ENCODE data around the gene RELN.

The RELN gene

DNA sequence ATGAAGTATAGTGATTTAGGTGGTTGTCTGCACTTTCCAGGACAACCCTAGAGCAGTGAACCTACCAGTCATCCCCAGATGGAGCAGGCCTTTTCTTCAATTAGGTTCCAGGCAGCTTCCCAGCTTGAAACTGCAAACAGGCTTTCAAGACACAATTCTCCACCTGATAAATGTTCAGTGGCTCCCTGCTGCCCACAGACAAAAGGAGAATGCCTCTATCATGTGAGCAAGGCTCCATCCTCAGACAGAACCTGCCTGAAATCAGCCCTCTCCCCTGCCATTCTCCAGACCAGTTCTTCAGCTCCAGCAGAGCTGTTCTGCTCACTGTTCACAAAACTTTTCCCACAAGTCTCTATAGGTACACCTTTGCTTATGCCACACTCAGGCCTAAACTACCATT, 22.1 kb downstream of the RELN start:
- TF ChIP-seq POLR2AphosphoS5 (IDR thresholded peaks at IDR 0.05; ENCODE audit: low read depth, low read length) (no peak), TAF1 (IDR thresholded peaks at IDR 0.05; ENCODE audit: borderline replicate concordance, insufficient read depth, low read length) (no peak), FOXP2 (optimal IDR thresholded peaks at IDR 0.05; ENCODE audit: borderline replicate concordance, extremely low read depth, extremely low read length, insufficient read depth) (no peak), SIN3A (IDR thresholded peaks at IDR 0.05; ENCODE audit: borderline replicate concordance, insufficient read depth, low read length) (no peak), REST (IDR thresholded peaks at IDR 0.05; ENCODE audit: insufficient read depth in 1 of 2, low read depth in 2 of 2, low read length in 2 of 2) (no peak)

- no peak for TF ChIP-seq TAF1 (IDR thresholded peaks at IDR 0.05; ENCODE audit: borderline replicate concordance, insufficient read depth, low read length)
Measured at GRCh38 chr7:103966593-103967277, 22.7 kb downstream of the RELN start.

DNA sequence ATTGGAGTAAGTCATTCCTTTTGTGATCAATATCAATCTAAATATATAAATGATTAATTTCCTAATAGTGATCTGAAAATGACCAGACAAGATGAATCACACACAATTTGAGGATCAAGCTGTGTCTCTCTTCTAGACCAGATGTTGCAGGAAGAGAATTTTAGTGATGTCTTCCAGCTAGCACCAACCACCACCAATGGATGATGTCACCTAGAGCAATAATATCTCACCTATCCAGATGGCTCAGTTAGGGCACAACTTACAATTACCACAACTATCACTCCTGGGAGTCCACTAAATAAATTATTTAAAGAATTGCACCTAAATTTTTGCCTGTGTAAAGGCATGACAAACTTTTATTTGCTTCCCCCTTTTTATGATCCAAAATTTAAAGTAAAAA, 25.2 kb downstream of the RELN start:
- TF ChIP-seq REST (IDR thresholded peaks at IDR 0.05; ENCODE audit: insufficient read depth in 1 of 2, low read depth in 2 of 2, low read length in 2 of 2), result no peak
- no peak for TF ChIP-seq FOXP2 (optimal IDR thresholded peaks at IDR 0.05; ENCODE audit: borderline replicate concordance, extremely low read depth, extremely low read length, insufficient read depth)
- no peak for TF ChIP-seq SIN3A (IDR thresholded peaks at IDR 0.05; ENCODE audit: borderline replicate concordance, insufficient read depth, low read length)
- no peak for TF ChIP-seq TAF1 (IDR thresholded peaks at IDR 0.05; ENCODE audit: borderline replicate concordance, insufficient read depth, low read length)
- TF ChIP-seq POLR2AphosphoS5 (IDR thresholded peaks at IDR 0.05; ENCODE audit: low read depth, low read length), result no peak

DNA sequence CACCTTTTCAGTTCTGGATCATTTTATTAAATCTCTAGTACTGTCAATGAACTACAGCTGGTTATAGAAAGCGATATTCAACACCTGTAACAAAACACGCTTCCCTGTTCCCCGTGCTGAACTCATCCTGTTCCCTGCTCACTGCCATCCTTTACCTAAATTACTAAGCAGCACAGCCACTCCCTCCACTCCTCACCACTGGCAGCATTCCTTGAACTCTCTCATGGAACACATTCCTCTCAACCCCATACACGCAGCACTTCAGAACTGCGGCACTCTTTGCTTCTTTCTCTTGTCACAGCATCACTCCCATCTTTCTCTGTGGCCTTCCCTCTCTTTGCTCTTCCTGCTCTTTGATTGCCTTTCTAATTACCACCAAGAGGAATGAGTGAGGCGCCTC, 27.4 kb downstream of the RELN start:
- no peak for TF ChIP-seq FOXP2 (optimal IDR thresholded peaks at IDR 0.05; ENCODE audit: borderline replicate concordance, extremely low read depth, extremely low read length, insufficient read depth)

- TF ChIP-seq REST (IDR thresholded peaks at IDR 0.05; ENCODE audit: insufficient read depth in 1 of 2, low read depth in 2 of 2, low read length in 2 of 2) (no peak), FOXP2 (optimal IDR thresholded peaks at IDR 0.05; ENCODE audit: borderline replicate concordance, extremely low read depth, extremely low read length, insufficient read depth) (no peak), SIN3A (IDR thresholded peaks at IDR 0.05; ENCODE audit: borderline replicate concordance, insufficient read depth, low read length) (no peak), POLR2AphosphoS5 (IDR thresholded peaks at IDR 0.05; ENCODE audit: low read depth, low read length) (no peak), TAF1 (IDR thresholded peaks at IDR 0.05; ENCODE audit: borderline replicate concordance, insufficient read depth, low read length) (no peak)
Measured at GRCh38 chr7:103958284-103958818, 31.1 kb downstream of the RELN start.

- no peak for TF ChIP-seq POLR2AphosphoS5 (IDR thresholded peaks at IDR 0.05; ENCODE audit: low read depth, low read length)
- no peak for TF ChIP-seq FOXP2 (optimal IDR thresholded peaks at IDR 0.05; ENCODE audit: borderline replicate concordance, extremely low read depth, extremely low read length, insufficient read depth)
- no peak for TF ChIP-seq TAF1 (IDR thresholded peaks at IDR 0.05; ENCODE audit: borderline replicate concordance, insufficient read depth, low read length)
- TF ChIP-seq SIN3A (IDR thresholded peaks at IDR 0.05; ENCODE audit: borderline replicate concordance, insufficient read depth, low read length), result no peak
- no peak for TF ChIP-seq REST (IDR thresholded peaks at IDR 0.05; ENCODE audit: insufficient read depth in 1 of 2, low read depth in 2 of 2, low read length in 2 of 2)
Measured at GRCh38 chr7:103955985-103956384, 33.5 kb downstream of the RELN start.

All from PFSK-1 (cell line).